ENCODE data around the gene PI16. TPM values are rescaled to one million over a fixed set of nuclear protein-coding genes. Genes with fewer than 3 reads are reported as not detected.
"Not testable (repeated sequence)": the region's sequence is repeated elsewhere in the genome, so short reads cannot be mapped to it uniquely, and the experiment has no call there.

Gene PI16
- total RNA-seq, 1 donor from 2014 or later: not detected

DNA sequence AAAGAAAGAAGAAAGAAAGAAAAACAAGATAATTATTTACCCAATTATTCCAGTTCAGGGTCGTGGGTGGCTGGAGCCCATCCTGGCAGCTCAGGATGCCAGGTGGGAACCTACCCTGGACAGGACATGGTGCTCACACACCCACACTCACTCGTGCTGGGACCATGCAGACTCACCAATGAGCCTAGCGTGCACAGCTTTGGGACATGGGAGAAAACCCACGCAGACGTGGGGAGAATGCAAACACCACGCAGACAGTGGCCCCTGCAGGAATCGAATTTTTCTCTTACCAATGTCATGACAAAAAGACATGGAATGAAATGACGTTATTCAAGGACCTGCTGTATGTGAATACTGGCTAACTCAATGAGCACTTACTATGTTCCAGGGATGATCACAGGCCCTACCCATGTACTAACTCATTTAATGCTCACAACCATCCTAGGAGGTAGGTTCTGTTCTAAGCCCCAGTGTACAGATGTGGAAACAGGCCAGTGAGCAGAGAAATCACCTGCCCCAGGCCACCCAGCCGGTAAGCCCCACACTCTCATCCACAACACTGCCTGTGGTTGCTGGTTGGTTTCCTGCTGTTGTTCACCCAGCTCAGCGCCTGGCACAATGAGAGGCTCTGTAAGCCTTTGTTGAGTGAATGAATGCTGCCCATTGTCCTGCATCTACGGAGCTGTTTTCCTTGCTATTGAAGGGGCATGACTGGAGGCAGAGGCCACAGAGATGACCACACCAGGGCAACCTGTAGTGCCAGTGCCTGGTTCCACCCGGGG is 6.8 kb upstream of the PI16 start:
- peaks cover 5% of the 10 kb centered on the region for H3K9me3 Mint-ChIP-seq (ENCODE audit: unreplicated experiment)
- H3K36me3 Mint-ChIP-seq (ENCODE audit: unreplicated experiment): no peaks in the 10 kb centered on the region
- H3K4me1 Mint-ChIP-seq (ENCODE audit: unreplicated experiment): peaks cover 9% of the 10 kb centered on the region
- no peak for TF ChIP-seq CTCF (IDR thresholded peaks at IDR 0.05)
- no peak overlapping the region for H3K4me3 Mint-ChIP-seq (ENCODE audit: unreplicated experiment)
- no peak overlapping the region for H3K27ac Mint-ChIP-seq (ENCODE audit: unreplicated experiment)
- no peak for DNase-seq (ENCODE audit: extremely low spot score, unreplicated experiment)
- H3K27me3 Mint-ChIP-seq (ENCODE audit: unreplicated experiment): no peaks in the 10 kb centered on the region

DNA sequence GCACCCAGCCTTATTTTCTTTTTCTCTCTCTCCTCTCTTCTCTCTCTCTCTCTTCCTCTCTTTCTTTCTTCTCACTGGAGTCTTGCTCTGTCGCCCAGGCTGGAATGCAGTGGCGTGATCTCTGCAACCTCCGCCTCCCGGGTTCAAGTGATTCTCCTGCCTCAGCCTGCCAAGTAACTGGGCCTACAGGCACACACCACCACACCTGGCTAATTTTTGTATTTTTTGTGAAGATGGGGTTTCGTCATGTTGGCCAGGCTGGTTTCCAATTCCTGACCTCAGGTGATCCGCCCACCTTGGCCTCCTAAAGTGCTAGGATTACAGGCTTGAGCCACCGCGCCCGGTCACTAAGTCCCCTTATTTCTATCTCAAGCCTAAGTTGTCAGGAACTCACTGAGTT is 5.5 kb upstream of the PI16 start:
- H3K36me3 Mint-ChIP-seq (ENCODE audit: unreplicated experiment); H3K27ac Mint-ChIP-seq (ENCODE audit: unreplicated experiment): not testable (repeated sequence)

DNA sequence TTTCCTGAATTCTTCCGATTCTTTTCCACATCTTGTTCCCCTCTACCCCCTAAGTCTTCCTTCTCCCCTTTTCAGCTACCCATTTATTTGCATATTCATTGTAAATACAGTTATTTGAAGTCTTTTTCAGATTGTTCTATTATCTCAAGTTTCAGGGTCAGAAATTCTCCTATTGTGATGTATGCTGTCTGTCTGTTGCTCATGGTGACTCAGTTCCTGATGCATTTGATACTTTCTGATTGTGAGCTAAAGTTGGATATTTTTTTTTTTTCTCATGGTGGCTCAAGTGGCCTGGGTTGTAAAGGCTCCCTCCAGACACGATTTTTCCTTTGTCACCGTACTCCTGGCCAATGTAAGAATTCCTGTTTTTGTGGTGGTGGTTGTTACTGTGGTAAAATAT is 4.9 kb upstream of the PI16 start:
- H3K4me3 Mint-ChIP-seq (ENCODE audit: unreplicated experiment): no peak overlapping the region
- H3K36me3 Mint-ChIP-seq (ENCODE audit: unreplicated experiment): no peaks in the 10 kb centered on the region

More for the DNA sequence above, 5.5 kb upstream of the PI16 start:
- H3K4me1 Mint-ChIP-seq (ENCODE audit: unreplicated experiment); DNase-seq (ENCODE audit: extremely low spot score, unreplicated experiment); H3K4me3 Mint-ChIP-seq (ENCODE audit: unreplicated experiment); H3K9me3 Mint-ChIP-seq (ENCODE audit: unreplicated experiment); H3K27me3 Mint-ChIP-seq (ENCODE audit: unreplicated experiment): not testable (repeated sequence)

GRCh38 chr6:36953931-36954261 is 642 bp upstream of the PI16 start:
- no peak for TF ChIP-seq CTCF (IDR thresholded peaks at IDR 0.05)
- no peak for DNase-seq (ENCODE audit: extremely low spot score, unreplicated experiment)
- Mint-ChIP-seq H3K27ac (ENCODE audit: unreplicated experiment) (no peak overlapping the region), H3K36me3 (ENCODE audit: unreplicated experiment) (no peaks in the 10 kb centered on the region), H3K4me3 (ENCODE audit: unreplicated experiment) (no peak overlapping the region), H3K27me3 (ENCODE audit: unreplicated experiment) (no peaks in the 10 kb centered on the region), H3K4me1 (ENCODE audit: unreplicated experiment) (peaks cover 9% of the 10 kb centered on the region), H3K9me3 (ENCODE audit: unreplicated experiment) (peaks cover 5% of the 10 kb centered on the region)

More for the DNA sequence above, 4.9 kb upstream of the PI16 start:
- H3K4me1 Mint-ChIP-seq (ENCODE audit: unreplicated experiment): peaks cover 9% of the 10 kb centered on the region
- H3K27ac Mint-ChIP-seq (ENCODE audit: unreplicated experiment): no peak overlapping the region
- no peak for DNase-seq (ENCODE audit: extremely low spot score, unreplicated experiment)
- no peaks in the 10 kb centered on the region for H3K27me3 Mint-ChIP-seq (ENCODE audit: unreplicated experiment)
- TF ChIP-seq CTCF (IDR thresholded peaks at IDR 0.05): no peak
- H3K9me3 Mint-ChIP-seq (ENCODE audit: unreplicated experiment): peaks cover 5% of the 10 kb centered on the region

DNA sequence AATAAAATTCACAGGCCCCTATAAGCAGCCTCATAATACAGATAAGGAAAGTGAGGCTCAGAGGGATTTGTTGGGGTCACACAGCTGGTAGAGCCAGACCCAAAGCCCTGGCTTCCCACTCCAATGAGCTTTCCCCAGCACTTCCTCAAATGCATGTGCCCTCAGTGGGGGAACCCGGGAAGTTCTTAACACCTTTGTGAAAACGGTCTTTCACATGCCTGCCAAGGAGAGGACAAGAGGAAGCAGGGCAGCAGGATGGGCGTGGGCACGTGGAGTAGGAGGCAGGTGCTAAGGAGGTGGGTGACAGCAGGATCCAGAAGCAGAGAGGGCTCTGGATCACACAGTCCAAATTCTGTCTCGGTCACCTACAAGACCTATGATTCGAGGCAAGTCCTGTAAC is 598 bp downstream of the PI16 start:
- H3K9me3 Mint-ChIP-seq (ENCODE audit: unreplicated experiment): peaks cover 5% of the 10 kb centered on the region
- peaks cover 3% of the 10 kb centered on the region for H3K4me1 Mint-ChIP-seq (ENCODE audit: unreplicated experiment)
- H3K4me3 Mint-ChIP-seq (ENCODE audit: unreplicated experiment): no peak overlapping the region
- no peaks in the 10 kb centered on the region for H3K27me3 Mint-ChIP-seq (ENCODE audit: unreplicated experiment)
- no peak for TF ChIP-seq CTCF (IDR thresholded peaks at IDR 0.05)
- H3K27ac Mint-ChIP-seq (ENCODE audit: unreplicated experiment): no peak overlapping the region
- DNase-seq (ENCODE audit: extremely low spot score, unreplicated experiment): no peak
- no peaks in the 10 kb centered on the region for H3K36me3 Mint-ChIP-seq (ENCODE audit: unreplicated experiment)

Data from osteocyte (in vitro differentiated cells).